ENCODE data around the gene RNASEH2A. TPM values are rescaled to one million over a fixed set of nuclear protein-coding genes. Genes with fewer than 3 reads are reported as not detected.

Gene RNASEH2A
- polyA plus RNA-seq, 1 donor from 2014 or later: 28.2 TPM

DNA sequence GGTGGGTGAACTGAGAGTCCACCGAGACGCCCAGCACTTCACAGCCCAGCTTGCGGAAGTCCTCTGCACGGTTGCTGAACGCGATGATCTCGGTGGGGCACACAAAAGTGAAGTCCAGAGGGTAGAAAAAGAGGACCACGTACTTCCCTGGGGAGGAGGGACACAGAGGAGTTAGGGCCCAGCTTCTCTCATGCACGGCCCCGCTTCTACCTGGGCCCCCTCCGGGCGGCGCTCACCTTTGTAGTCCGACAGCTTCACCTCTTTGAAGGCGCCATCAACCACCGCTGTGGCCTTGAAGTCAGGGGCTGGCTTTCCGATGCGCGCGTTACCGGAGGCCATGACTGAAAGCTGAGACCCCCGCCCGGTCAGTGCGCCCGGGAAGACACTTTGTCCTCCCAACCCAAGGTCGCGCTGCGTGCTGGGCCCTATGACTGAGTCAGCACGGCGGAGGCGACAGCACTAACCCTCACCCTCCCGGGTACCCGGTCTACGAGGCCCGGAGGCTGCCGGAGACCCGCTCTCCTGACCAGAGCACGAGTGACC lies 5.4 kb upstream of the RNASEH2A start:
- Histone ChIP-seq H3K9me2 (ENCODE audit: insufficient read depth, low read length) (no peaks in the 10 kb centered on the region), H3K9ac (ENCODE audit: low read length) (peak overlapping the region; percentile 97), H3K79me2 (replicated peaks; ENCODE audit: insufficient read depth, low read length) (peaks cover 19% of the 10 kb centered on the region), H3K4me2 (ENCODE audit: low read length) (peak overlapping the region; percentile 93), H4K20me1 (ENCODE audit: insufficient read depth) (no peaks in the 10 kb centered on the region), H3K27ac (ENCODE audit: low read length) (peak overlapping the region; percentile 85), H3K9me3 (ENCODE audit: low read length) (no peaks in the 10 kb centered on the region), H3K4me3 (ENCODE audit: low read length) (peak overlapping the region; percentile 95), H3K27me3 (ENCODE audit: insufficient read depth, low read depth, low read length) (no peaks in the 10 kb centered on the region), H3K36me3 (ENCODE audit: insufficient read depth, low read length) (no peaks in the 10 kb centered on the region), H2AFZ (ENCODE audit: low read depth, low read length) (peak overlapping the region; percentile 70), H3F3A (ENCODE audit: insufficient read depth, low read length, poor library complexity, severe bottlenecking) (no peaks in the 10 kb centered on the region)
- TF ChIP-seq EZH2 (IDR thresholded peaks at IDR 0.05; ENCODE audit: borderline replicate concordance, insufficient read depth, low read length, poor library complexity, severe bottlenecking): no peak
- TF ChIP-seq MXI1 (conservative IDR thresholded peaks at IDR 0.05; ENCODE audit: poor library complexity, severe bottlenecking): no peak
- no peak for TF ChIP-seq POLR2AphosphoS5 (IDR thresholded peaks at IDR 0.05)
- no peak for TF ChIP-seq TAF1 (IDR thresholded peaks at IDR 0.05; ENCODE audit: low read depth)
- TF ChIP-seq, protein P1, sequence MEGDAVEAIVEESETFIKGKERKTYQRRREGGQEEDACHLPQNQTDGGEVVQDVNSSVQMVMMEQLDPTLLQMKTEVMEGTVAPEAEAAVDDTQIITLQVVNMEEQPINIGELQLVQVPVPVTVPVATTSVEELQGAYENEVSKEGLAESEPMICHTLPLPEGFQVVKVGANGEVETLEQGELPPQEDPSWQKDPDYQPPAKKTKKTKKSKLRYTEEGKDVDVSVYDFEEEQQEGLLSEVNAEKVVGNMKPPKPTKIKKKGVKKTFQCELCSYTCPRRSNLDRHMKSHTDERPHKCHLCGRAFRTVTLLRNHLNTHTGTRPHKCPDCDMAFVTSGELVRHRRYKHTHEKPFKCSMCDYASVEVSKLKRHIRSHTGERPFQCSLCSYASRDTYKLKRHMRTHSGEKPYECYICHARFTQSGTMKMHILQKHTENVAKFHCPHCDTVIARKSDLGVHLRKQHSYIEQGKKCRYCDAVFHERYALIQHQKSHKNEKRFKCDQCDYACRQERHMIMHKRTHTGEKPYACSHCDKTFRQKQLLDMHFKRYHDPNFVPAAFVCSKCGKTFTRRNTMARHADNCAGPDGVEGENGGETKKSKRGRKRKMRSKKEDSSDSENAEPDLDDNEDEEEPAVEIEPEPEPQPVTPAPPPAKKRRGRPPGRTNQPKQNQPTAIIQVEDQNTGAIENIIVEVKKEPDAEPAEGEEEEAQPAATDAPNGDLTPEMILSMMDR (IDR thresholded peaks at IDR 0.05; ENCODE audit: poor library complexity, severe bottlenecking): no peak
- TF ChIP-seq SMC3 (conservative IDR thresholded peaks at IDR 0.05; ENCODE audit: poor library complexity): no peak
- no peak for TF ChIP-seq EP300 (conservative IDR thresholded peaks at IDR 0.05; ENCODE audit: poor library complexity, severe bottlenecking)
- no peak for TF ChIP-seq RAD21 (conservative IDR thresholded peaks at IDR 0.05)
- TF ChIP-seq, protein P2, sequence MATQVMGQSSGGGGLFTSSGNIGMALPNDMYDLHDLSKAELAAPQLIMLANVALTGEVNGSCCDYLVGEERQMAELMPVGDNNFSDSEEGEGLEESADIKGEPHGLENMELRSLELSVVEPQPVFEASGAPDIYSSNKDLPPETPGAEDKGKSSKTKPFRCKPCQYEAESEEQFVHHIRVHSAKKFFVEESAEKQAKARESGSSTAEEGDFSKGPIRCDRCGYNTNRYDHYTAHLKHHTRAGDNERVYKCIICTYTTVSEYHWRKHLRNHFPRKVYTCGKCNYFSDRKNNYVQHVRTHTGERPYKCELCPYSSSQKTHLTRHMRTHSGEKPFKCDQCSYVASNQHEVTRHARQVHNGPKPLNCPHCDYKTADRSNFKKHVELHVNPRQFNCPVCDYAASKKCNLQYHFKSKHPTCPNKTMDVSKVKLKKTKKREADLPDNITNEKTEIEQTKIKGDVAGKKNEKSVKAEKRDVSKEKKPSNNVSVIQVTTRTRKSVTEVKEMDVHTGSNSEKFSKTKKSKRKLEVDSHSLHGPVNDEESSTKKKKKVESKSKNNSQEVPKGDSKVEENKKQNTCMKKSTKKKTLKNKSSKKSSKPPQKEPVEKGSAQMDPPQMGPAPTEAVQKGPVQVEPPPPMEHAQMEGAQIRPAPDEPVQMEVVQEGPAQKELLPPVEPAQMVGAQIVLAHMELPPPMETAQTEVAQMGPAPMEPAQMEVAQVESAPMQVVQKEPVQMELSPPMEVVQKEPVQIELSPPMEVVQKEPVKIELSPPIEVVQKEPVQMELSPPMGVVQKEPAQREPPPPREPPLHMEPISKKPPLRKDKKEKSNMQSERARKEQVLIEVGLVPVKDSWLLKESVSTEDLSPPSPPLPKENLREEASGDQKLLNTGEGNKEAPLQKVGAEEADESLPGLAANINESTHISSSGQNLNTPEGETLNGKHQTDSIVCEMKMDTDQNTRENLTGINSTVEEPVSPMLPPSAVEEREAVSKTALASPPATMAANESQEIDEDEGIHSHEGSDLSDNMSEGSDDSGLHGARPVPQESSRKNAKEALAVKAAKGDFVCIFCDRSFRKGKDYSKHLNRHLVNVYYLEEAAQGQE (IDR thresholded peaks at IDR 0.05; ENCODE audit: borderline replicate concordance): no peak

DNA sequence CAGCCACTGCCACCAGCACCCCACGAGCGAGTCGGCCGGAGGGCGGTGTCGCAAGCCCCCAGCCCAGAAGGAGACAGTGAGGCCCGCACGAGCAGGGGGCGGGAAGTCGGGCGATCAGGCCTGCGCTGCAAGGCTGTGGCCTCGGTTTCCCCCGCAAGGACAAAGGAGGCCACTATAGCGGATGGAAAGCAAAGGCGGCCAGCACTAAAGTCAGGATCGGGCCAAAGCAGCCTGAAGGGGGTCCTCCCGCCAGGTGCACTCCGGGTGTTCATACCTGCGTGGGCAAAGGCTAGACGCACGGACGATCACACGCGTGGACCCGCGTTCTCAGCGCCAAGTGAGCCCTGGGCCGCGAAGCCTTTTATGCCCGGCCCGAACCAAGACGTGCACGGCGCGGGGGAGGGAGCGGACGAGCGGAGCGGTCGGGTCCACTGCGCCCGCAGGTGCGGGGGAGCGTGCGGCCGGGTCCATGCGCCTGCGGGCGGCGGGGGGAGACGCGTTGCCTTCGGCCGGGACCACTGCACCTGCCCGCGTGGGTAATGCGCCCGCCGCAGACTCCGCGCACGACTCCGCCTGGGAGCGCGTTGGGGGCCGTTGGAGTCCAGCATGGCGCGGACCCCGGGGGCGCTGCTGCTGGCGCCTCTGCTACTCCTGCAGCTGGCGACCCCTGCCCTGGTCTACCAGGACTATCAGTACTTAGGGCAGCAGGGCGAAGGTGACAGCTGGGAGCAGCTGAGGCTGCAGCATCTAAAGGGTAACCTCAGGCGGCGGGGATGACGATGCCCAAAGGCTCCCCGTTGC lies 4.7 kb upstream of the RNASEH2A start, which contains the start of the genes PRDX2 and THSD8:
PRDX2 (minus strand) TSS at position 335 of the 801 bp plus-strand sequence. CDS start 539 bp downstream, outside the sequence.
THSD8 (plus strand) TSS at position 604 of the 801 bp plus-strand sequence; CDS start at position 607, 3 bp downstream.
- peaks cover 19% of the 10 kb centered on the region for H3K79me2 ChIP-seq (replicated peaks; ENCODE audit: insufficient read depth, low read length)
- H3K9me3 ChIP-seq (ENCODE audit: low read length): no peaks in the 10 kb centered on the region
- no peaks in the 10 kb centered on the region for H3F3A ChIP-seq (ENCODE audit: insufficient read depth, low read length, poor library complexity, severe bottlenecking)
- peak within 1 kb of the TSS; percentile 85 for H3K27ac ChIP-seq (ENCODE audit: low read length)
- TF ChIP-seq EP300 (conservative IDR thresholded peaks at IDR 0.05; ENCODE audit: poor library complexity, severe bottlenecking): peak; percentile 72
- peak; percentile 44 for TF ChIP-seq SMC3 (conservative IDR thresholded peaks at IDR 0.05; ENCODE audit: poor library complexity)
- TF ChIP-seq RAD21 (conservative IDR thresholded peaks at IDR 0.05): peak; percentile 38
- TF ChIP-seq EZH2 (IDR thresholded peaks at IDR 0.05; ENCODE audit: borderline replicate concordance, insufficient read depth, low read length, poor library complexity, severe bottlenecking): no peak
- TF ChIP-seq POLR2AphosphoS5 (IDR thresholded peaks at IDR 0.05): peak; percentile 98
- TF ChIP-seq TAF1 (IDR thresholded peaks at IDR 0.05; ENCODE audit: low read depth): peak; percentile 97
- peak; percentile 87 for TF ChIP-seq MXI1 (conservative IDR thresholded peaks at IDR 0.05; ENCODE audit: poor library complexity, severe bottlenecking)
- TF ChIP-seq, protein P2 (IDR thresholded peaks at IDR 0.05; ENCODE audit: borderline replicate concordance): peak; percentile 96
- TF ChIP-seq, protein P1 (IDR thresholded peaks at IDR 0.05; ENCODE audit: poor library complexity, severe bottlenecking): peak; percentile 49
- H3K9me2 ChIP-seq (ENCODE audit: insufficient read depth, low read length): no peaks in the 10 kb centered on the region
- H2AFZ ChIP-seq (ENCODE audit: low read depth, low read length): peak within 1 kb of the TSS; percentile 83
- peak within 1 kb of the TSS; percentile 93 for H3K4me2 ChIP-seq (ENCODE audit: low read length)
- H3K27me3 ChIP-seq (ENCODE audit: insufficient read depth, low read depth, low read length): no peaks in the 10 kb centered on the region
- no peaks in the 10 kb centered on the region for H3K36me3 ChIP-seq (ENCODE audit: insufficient read depth, low read length)
- peak within 1 kb of the TSS; percentile 97 for H3K9ac ChIP-seq (ENCODE audit: low read length)
- H4K20me1 ChIP-seq (ENCODE audit: insufficient read depth): no peaks in the 10 kb centered on the region
- H3K4me3 ChIP-seq (ENCODE audit: low read length): peak within 1 kb of the TSS; percentile 95

All from neural cell (in vitro differentiated cells).